ENCODE results near the gene EVI2B.
"Not testable (repeated sequence)": the region's sequence is repeated elsewhere in the genome, so short reads cannot be mapped to it uniquely, and the experiment has no call there.

The EVI2B gene

DNA sequence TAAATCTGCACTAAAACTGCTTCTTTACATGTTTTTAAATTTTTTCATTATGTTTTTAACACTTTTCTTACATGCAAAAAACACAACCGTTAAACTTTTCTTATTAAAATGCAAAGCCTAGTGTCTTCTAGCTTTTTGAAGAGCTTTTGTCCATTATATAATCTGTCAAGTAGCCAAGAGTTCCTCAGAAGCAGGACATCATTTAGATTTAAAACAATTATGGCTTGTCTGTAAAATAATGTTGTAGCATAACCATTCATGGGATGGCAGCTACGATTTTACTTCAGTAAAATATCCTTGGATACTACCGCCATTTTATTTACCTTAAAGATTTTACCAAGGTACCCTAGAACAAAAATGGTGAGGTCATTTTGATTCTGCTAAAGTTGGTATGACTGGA is 19.6 kb downstream of the EVI2B start:
- H3K4me3 ChIP-seq (IDR thresholded peaks at IDR 0.05; ENCODE audit: insufficient read depth, low read depth, low read length): no peak overlapping the region
- TF ChIP-seq, protein P1, sequence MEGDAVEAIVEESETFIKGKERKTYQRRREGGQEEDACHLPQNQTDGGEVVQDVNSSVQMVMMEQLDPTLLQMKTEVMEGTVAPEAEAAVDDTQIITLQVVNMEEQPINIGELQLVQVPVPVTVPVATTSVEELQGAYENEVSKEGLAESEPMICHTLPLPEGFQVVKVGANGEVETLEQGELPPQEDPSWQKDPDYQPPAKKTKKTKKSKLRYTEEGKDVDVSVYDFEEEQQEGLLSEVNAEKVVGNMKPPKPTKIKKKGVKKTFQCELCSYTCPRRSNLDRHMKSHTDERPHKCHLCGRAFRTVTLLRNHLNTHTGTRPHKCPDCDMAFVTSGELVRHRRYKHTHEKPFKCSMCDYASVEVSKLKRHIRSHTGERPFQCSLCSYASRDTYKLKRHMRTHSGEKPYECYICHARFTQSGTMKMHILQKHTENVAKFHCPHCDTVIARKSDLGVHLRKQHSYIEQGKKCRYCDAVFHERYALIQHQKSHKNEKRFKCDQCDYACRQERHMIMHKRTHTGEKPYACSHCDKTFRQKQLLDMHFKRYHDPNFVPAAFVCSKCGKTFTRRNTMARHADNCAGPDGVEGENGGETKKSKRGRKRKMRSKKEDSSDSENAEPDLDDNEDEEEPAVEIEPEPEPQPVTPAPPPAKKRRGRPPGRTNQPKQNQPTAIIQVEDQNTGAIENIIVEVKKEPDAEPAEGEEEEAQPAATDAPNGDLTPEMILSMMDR (conservative IDR thresholded peaks at IDR 0.05; ENCODE audit: low read depth, low read length): no peak
- H3K79me2 ChIP-seq (ENCODE audit: insufficient read depth, low read depth): no peaks in the 10 kb centered on the region
- H3K9ac ChIP-seq: no peak overlapping the region
- H3K27ac ChIP-seq: no peak overlapping the region
- no peaks in the 10 kb centered on the region for H3K36me3 ChIP-seq (ENCODE audit: insufficient read depth)
- no peaks in the 10 kb centered on the region; the same call in 1 of the 2 replicates for H3K27me3 ChIP-seq (ENCODE audit: insufficient read depth, low read depth)
- no peaks in the 10 kb centered on the region for H3K4me1 ChIP-seq (ENCODE audit: low read depth, poor library complexity, severe bottlenecking)
- no peak overlapping the region for H2AFZ ChIP-seq (ENCODE audit: low read depth)
- H4K20me1 ChIP-seq (ENCODE audit: insufficient read depth): no peaks in the 10 kb centered on the region
- H3K4me2 ChIP-seq: no peak overlapping the region

DNA sequence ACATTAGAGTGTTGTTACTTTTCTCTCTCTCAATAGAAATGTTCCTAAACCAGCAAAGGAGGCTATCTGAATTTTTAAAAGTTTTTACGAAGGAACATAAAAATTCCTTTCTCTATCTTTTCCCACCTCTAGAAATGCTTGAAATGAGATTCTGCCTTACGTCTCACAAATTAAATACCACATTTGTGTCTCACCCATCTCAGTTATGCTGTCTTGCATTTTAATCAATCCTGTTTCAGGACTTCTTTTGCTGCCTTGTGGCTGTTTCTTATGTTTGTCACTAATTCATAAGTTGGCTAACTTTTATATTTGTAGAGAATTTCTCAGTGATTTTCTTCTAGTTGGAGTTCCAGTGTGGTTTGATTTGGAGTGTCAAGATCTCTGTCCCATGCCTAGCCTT is 20.3 kb downstream of the EVI2B start:
- H3K4me3 ChIP-seq (IDR thresholded peaks at IDR 0.05; ENCODE audit: insufficient read depth, low read depth, low read length): no peak overlapping the region
- no peaks in the 10 kb centered on the region; the same call in 1 of the 2 replicates for H3K27me3 ChIP-seq (ENCODE audit: insufficient read depth, low read depth)
- no peak overlapping the region for H3K9ac ChIP-seq
- no peaks in the 10 kb centered on the region for H3K4me1 ChIP-seq (ENCODE audit: low read depth, poor library complexity, severe bottlenecking)
- no peak overlapping the region for H3K4me2 ChIP-seq
- no peaks in the 10 kb centered on the region for H3K36me3 ChIP-seq (ENCODE audit: insufficient read depth)
- H4K20me1 ChIP-seq (ENCODE audit: insufficient read depth): no peaks in the 10 kb centered on the region
- TF ChIP-seq, protein P1 (conservative IDR thresholded peaks at IDR 0.05; ENCODE audit: low read depth, low read length): no peak
- no peaks in the 10 kb centered on the region for H3K79me2 ChIP-seq (ENCODE audit: insufficient read depth, low read depth)
- no peak overlapping the region for H2AFZ ChIP-seq (ENCODE audit: low read depth)
- H3K27ac ChIP-seq: no peak overlapping the region

DNA sequence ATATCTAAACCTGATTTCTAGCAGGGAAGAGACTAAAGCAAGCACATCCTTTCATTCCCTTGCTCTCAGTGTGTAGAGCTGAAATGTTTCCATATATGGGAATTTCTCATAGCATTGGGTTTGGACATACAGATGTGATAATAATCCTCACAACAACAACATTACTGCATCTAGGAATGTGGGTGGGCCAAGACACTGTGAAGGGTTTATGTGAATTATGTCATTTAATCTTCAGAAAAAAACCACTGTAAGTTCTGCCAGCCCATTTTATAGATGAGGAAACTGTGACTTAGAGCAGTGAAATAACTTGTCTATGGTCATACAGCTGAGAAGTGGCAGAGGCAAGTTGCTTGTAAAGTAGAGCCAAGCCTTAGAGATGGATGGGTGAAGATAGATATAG is 22.0 kb downstream of the EVI2B start:
- no peak overlapping the region for H3K4me3 ChIP-seq (IDR thresholded peaks at IDR 0.05; ENCODE audit: insufficient read depth, low read depth, low read length)
- no peaks in the 10 kb centered on the region for H3K27me3 ChIP-seq (ENCODE audit: insufficient read depth, low read depth)
- no peaks in the 10 kb centered on the region for H4K20me1 ChIP-seq (ENCODE audit: insufficient read depth)
- H3K79me2 ChIP-seq (ENCODE audit: insufficient read depth, low read depth): no peaks in the 10 kb centered on the region
- no peak overlapping the region for H3K9ac ChIP-seq
- H3K4me2 ChIP-seq: no peak overlapping the region
- TF ChIP-seq, protein P1 (conservative IDR thresholded peaks at IDR 0.05; ENCODE audit: low read depth, low read length): no peak
- no peak overlapping the region for H3K27ac ChIP-seq
- no peak overlapping the region for H2AFZ ChIP-seq (ENCODE audit: low read depth)
- no peaks in the 10 kb centered on the region for H3K4me1 ChIP-seq (ENCODE audit: low read depth, poor library complexity, severe bottlenecking)
- H3K36me3 ChIP-seq (ENCODE audit: insufficient read depth): no peaks in the 10 kb centered on the region

DNA sequence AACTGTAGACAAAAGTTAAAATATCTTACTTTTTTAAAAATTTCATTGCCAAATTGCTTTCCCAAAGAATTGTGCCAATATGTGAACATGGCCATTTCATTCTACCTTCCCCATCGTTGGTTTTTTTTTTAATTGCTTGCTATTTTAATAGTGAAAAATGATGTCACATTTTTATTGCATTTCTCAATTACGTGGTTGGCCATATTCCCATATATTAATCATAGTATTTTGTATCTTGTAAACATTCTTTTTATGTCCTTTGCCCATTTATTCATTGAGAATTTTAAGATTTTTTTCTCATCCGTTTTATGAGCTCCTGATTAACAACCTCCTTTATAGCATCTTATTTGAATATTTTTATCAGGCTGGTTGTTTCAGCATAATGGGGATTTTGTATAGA is 24.1 kb downstream of the EVI2B start:
- no peaks in the 10 kb centered on the region for H3K4me1 ChIP-seq (ENCODE audit: low read depth, poor library complexity, severe bottlenecking)
- no peak overlapping the region for H2AFZ ChIP-seq (ENCODE audit: low read depth)
- no peak overlapping the region for H3K9ac ChIP-seq
- H3K4me3 ChIP-seq (IDR thresholded peaks at IDR 0.05; ENCODE audit: insufficient read depth, low read depth, low read length): no peak overlapping the region
- no peaks in the 10 kb centered on the region for H3K27me3 ChIP-seq (ENCODE audit: insufficient read depth, low read depth)
- no peak overlapping the region for H3K27ac ChIP-seq
- H3K36me3 ChIP-seq (ENCODE audit: insufficient read depth): no peaks in the 10 kb centered on the region
- TF ChIP-seq, protein P1 (conservative IDR thresholded peaks at IDR 0.05; ENCODE audit: low read depth, low read length): no peak
- H4K20me1 ChIP-seq (ENCODE audit: insufficient read depth): no peaks in the 10 kb centered on the region
- no peaks in the 10 kb centered on the region for H3K79me2 ChIP-seq (ENCODE audit: insufficient read depth, low read depth)
- H3K4me2 ChIP-seq: no peak overlapping the region

DNA sequence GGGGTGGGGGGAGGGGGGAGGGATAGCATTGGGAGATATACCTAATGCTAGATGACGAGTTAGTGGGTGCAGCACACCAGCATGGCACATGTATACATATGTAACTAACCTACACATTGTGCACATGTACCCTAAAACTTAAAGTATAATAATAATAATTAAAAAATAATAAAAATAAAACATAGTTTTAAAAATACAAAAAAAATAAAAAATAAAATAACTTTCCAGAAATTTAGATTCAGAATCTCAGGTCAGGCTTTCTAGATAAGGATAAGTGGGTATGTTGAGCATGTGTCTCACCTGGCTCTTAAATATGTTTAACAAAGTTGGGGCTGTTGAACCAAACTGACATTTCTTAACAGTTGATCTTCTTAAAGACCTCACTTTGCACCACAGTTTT is 25.9 kb downstream of the EVI2B start:
- not testable (repeated sequence) for H3K36me3 ChIP-seq (ENCODE audit: insufficient read depth)

More for the DNA sequence above, 25.9 kb downstream of the EVI2B start:
- not testable (repeated sequence) for H3K27ac ChIP-seq; H3K27me3 ChIP-seq (ENCODE audit: insufficient read depth, low read depth); H4K20me1 ChIP-seq (ENCODE audit: insufficient read depth); H2AFZ ChIP-seq (ENCODE audit: low read depth); H3K4me1 ChIP-seq (ENCODE audit: low read depth, poor library complexity, severe bottlenecking); H3K79me2 ChIP-seq (ENCODE audit: insufficient read depth, low read depth); H3K9ac ChIP-seq; H3K4me3 ChIP-seq (IDR thresholded peaks at IDR 0.05; ENCODE audit: insufficient read depth, low read depth, low read length); H3K4me2 ChIP-seq

All from KMS-11 (cell line).